ENCODE results near the gene TBX1.

- TF ChIP-seq CTCF (IDR thresholded peaks at IDR 0.05; ENCODE audit: poor library complexity, severe bottlenecking) (no peak), POLR2AphosphoS5 (IDR thresholded peaks at IDR 0.05) (no peak), REST (IDR thresholded peaks at IDR 0.05; ENCODE audit: borderline replicate concordance) (no peak), EZH2 (IDR thresholded peaks at IDR 0.05; ENCODE audit: borderline replicate concordance, insufficient read depth, low read length, poor library complexity, severe bottlenecking) (peak; percentile 43), RAD21 (conservative IDR thresholded peaks at IDR 0.05) (no peak)
Observed at GRCh38 chr22:19757985-19758895, 2.3 kb upstream of the TBX1 start.

Measured in neural cell (in vitro differentiated cells).